GM12892 (cell line): Measurements from ENCODE around the gene TBRG4.

ENCODE experiments used
- POLR2A ChIP-seq: IDR thresholded peaks from 2 replicates; pipeline ENCODE4 v1.6.1; 2011; ENCODE audit warnings: low read depth, low read length, control low read depth
- POLR2AphosphoS5 ChIP-seq: IDR thresholded peaks from 2 replicates; pipeline ENCODE4 v1.6.1; 2011; ENCODE audit warnings: low read depth, low read length, control low read depth
- TAF1 ChIP-seq: IDR thresholded peaks from 2 replicates; pipeline ENCODE4 v1.6.1; 2011; ENCODE audit warnings: low read depth, mild to moderate bottlenecking, control low read depth, low read length, borderline replicate concordance

GRCh38 chr7:45147858-45148652 lies 36.6 kb upstream of the TBRG4 start:
- TF ChIP-seq POLR2AphosphoS5 (no peak), POLR2A (no peak), TAF1 (no peak)
